Activated naive CD8-positive, alpha-beta T cell treated with anti-CD3 and anti-CD28 coated beads, Interleukin-2, amount 10 ng/mL, durations not matched to agents 7 days and 5 days (primary cell): ENCODE measurements around the gene NBEA. TPM values are rescaled to one million over a fixed set of nuclear protein-coding genes. Genes with fewer than 3 reads are reported as not detected.

ENCODE experiments used
- ATAC-seq: fragments of 150-1000 bp; cut with Tn5 transposase; one replicate; pipeline ENCODE4 v1.10.0; 2021; ENCODE audit warnings: low read depth, moderate library complexity
- POLR2A ChIA-PET: fragments of 350-600 bp; sonication (Branson Sonifier 250); formaldehyde crosslinking; loops from one replicate; lab custom pipeline; 2021; ENCODE audit warnings: antibody characterized with exemption; lab: Charles Lee
- DNase-seq: peaks from one replicate; pipeline ENCODE4 v3.0.0; 2021
- H3K27ac Mint-ChIP-seq: one replicate; pipeline ENCODE4 v1.8.0; 2022; ENCODE audit warnings: mild to moderate bottlenecking, mixed read lengths
- H3K27me3 Mint-ChIP-seq: one replicate; pipeline ENCODE4 v1.8.0; 2022; ENCODE audit warnings: mild to moderate bottlenecking, moderate library complexity, mixed read lengths
- H3K36me3 Mint-ChIP-seq: one replicate; pipeline ENCODE4 v1.8.0; 2021; ENCODE audit warnings: mild to moderate bottlenecking, mixed read lengths
- H3K4me1 Mint-ChIP-seq: one replicate; pipeline ENCODE4 v1.8.0; 2021; ENCODE audit warnings: mixed read lengths
- H3K4me3 Mint-ChIP-seq: one replicate; pipeline ENCODE4 v1.8.0; 2022; ENCODE audit warnings: mild to moderate bottlenecking, moderate library complexity, mixed read lengths
- H3K9me3 Mint-ChIP-seq: one replicate; pipeline ENCODE4 v1.8.0; 2021; ENCODE audit warnings: mixed read lengths
- total RNA-seq, 2 experiments: library from RNA; stranded (reverse); gene quantifications; one replicate each; pipeline ENCODE4 v1.2.3, GENCODE V29; 2021

Gene NBEA
- total RNA-seq, 2 experiments from 2014 or later = 0.60 to 1.1 TPM

GRCh38 chr13:35687336-35687735 is 745.3 kb downstream of the NBEA start:
- H3K4me1 Mint-ChIP-seq = peaks cover 2% of the 10 kb centered on the region
- no peak overlapping the region for H3K4me3 Mint-ChIP-seq
- no peak overlapping the region for H3K27ac Mint-ChIP-seq
- H3K27me3 Mint-ChIP-seq = no peaks in the 10 kb centered on the region
- ATAC-seq = no peak
- DNase-seq = no peak
- H3K9me3 Mint-ChIP-seq = no peaks in the 10 kb centered on the region
- no peaks in the 10 kb centered on the region for H3K36me3 Mint-ChIP-seq
- POLR2A ChIA-PET = no interaction called here

DNA sequence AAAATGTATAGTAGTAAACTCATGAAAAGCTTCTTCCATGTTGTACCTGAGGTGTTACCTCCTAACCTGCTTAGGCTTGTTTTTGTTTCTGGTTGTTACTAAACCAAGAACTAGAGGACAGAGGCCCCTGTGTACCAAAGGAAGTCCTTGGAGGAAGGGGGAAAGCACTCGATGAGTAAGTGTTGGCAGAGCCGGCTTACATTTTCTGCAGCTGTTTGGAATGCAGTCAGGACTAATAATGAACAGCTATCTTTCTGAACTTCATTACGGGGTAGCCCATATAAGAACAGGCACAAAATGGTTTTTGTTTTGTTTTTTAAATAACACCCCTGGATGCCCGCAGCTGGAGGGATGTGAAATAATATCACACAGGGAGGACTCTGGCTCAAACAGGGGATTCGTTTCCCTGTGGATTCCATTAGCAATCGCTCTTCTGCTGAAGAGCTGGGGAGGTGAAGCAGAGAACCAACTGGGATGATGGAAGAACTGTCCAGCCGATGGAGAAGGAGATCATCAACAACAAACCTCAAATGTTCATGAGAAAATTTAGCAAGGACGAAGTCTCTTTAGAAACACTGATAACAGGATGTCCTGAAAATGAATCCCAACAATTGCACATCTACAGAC is 748.6 kb downstream of the NBEA start:
- POLR2A ChIA-PET = no interaction called here
- Mint-ChIP-seq H3K27me3 (no peaks in the 10 kb centered on the region), H3K4me1 (no peaks in the 10 kb centered on the region), H3K9me3 (no peaks in the 10 kb centered on the region), H3K4me3 (no peak overlapping the region), H3K36me3 (no peaks in the 10 kb centered on the region), H3K27ac (no peak overlapping the region)
- ATAC-seq (no peak), DNase-seq (no peak)

DNA sequence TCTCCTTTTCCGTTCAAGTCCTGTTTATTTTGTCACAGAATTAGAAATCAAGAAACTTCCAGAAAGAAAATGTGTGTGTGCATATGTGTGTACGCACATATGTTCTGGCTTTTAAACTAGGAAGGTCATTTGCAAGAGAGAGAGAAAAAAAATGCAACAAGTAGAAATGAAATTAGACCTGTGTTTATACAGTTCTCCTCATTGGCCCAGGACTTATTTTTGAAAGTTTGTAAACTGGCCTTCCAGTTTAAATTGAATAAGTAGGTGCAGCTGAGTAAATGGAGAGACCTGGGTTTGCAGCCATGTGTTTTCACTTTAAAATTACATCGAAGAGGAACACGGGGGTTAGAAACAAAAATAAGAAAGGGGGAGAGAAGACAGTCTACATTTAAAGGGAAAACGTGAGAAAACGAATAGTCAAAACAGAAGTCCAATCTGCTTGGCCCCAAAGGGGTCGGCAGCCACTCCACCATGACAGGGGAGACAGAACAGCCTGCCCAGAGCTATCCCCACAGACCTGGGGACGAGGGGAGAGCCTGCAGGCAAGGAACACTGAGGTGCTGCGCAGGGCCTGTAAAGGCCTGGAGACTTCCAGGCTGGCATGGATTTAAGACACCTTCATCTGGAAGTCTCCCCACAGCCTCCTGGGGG is 751.2 kb downstream of the NBEA start:
- Mint-ChIP-seq H3K4me1 (no peaks in the 10 kb centered on the region), H3K9me3 (no peaks in the 10 kb centered on the region), H3K4me3 (no peak overlapping the region), H3K27ac (no peak overlapping the region), H3K27me3 (no peaks in the 10 kb centered on the region), H3K36me3 (no peaks in the 10 kb centered on the region)
- DNase-seq = no peak
- ATAC-seq = no peak
- POLR2A ChIA-PET = no interaction called here

DNA sequence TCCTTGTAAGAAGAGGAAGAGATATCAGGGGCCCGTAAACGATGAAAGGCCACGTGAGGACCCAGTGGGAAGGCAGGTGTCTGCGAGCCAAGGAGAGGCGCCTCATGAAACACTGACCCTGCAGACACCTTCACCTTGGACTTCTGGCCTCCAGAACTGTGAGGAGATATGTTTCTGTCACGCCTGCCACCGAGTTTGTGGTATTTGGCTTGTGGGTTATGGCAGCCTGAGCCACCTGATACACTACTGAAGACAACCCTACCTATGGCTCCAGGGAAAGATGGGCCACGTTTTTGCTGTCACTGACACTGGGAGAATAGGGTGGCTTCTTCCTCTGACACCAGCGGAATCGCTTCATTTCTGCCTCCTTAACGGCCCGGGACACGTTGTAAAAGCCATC is 752.0 kb downstream of the NBEA start:
- DNase-seq (no peak), ATAC-seq (no peak)
- Mint-ChIP-seq H3K27ac (no peak overlapping the region), H3K4me1 (no peaks in the 10 kb centered on the region), H3K4me3 (no peak overlapping the region), H3K27me3 (no peaks in the 10 kb centered on the region), H3K9me3 (no peaks in the 10 kb centered on the region), H3K36me3 (no peaks in the 10 kb centered on the region)
- POLR2A ChIA-PET = no interaction called here

DNA sequence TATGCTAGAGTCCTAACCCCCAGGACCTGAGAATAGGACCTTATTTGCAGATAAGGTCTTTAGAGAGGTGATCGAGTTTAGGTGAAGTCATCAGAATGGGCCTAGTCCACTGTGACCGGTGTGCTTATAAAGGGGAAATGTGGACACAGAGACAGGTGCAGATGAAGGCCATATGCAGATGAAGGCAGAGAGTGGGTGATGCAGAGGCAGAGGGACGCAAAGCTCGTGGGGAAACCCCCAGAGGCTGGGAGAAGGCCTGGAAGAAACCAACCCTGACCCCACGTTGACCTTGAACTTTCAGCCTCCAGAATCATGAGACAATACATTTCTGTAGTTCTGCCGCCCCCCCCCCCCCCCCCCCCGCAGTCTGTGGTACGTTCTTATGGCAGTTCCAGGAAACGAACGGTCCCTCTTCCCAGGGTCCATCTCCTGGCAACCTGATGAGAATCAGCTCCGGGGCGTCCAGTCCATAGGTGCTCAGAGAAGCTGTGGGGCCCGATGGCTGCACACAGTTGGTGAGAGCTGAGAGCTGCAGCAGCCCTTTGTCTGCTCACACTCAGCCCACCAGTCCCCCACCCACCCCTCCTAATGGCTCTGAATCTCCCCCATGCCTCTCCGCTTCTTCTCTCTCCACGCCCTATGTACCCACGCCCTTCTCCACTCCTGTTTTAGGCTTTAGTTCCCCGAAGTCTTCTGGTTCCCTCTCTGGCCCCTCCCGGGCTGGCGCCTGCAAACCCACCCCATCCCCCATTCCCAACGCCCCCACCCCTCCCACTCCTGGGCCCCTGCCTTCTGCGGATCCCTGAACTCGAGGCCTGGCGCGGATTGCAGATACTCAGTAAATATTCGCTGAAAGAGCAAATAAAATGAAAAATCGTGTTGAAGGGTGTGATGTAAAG is 752.7 kb downstream of the NBEA start:
- no peak overlapping the region for H3K27ac Mint-ChIP-seq

DNA sequence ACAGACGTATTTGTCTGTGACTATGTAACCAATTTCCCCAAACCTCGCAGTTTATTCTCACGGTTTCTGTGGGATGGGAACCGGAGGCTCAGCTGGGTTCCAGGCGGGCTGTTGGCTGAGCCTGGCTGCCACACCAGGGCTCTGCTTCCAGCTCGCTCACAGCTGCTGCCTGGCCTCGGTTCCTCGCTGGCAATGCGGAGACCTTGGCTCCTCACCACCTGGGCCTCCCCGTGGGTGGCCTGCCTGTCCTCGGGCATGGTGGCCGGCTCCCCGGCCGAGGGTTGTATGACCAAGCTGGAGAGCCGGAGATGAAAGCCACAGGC is 753.3 kb downstream of the NBEA start:
- DNase-seq (no peak), ATAC-seq (no peak)
- no peaks in the 10 kb centered on the region for H3K9me3 Mint-ChIP-seq
- H3K4me1 Mint-ChIP-seq = no peaks in the 10 kb centered on the region
- no peak overlapping the region for H3K4me3 Mint-ChIP-seq
- POLR2A ChIA-PET = no interaction called here
- no peaks in the 10 kb centered on the region for H3K36me3 Mint-ChIP-seq
- no peaks in the 10 kb centered on the region for H3K27me3 Mint-ChIP-seq
- no peak overlapping the region for H3K27ac Mint-ChIP-seq

More for the DNA sequence above, 752.7 kb downstream of the NBEA start:
- Mint-ChIP-seq H3K9me3 (no peaks in the 10 kb centered on the region), H3K27me3 (no peaks in the 10 kb centered on the region), H3K4me1 (no peaks in the 10 kb centered on the region), H3K4me3 (no peak overlapping the region), H3K36me3 (no peaks in the 10 kb centered on the region)
- no peak for ATAC-seq
- POLR2A ChIA-PET = no interaction called here
- no peak for DNase-seq

DNA sequence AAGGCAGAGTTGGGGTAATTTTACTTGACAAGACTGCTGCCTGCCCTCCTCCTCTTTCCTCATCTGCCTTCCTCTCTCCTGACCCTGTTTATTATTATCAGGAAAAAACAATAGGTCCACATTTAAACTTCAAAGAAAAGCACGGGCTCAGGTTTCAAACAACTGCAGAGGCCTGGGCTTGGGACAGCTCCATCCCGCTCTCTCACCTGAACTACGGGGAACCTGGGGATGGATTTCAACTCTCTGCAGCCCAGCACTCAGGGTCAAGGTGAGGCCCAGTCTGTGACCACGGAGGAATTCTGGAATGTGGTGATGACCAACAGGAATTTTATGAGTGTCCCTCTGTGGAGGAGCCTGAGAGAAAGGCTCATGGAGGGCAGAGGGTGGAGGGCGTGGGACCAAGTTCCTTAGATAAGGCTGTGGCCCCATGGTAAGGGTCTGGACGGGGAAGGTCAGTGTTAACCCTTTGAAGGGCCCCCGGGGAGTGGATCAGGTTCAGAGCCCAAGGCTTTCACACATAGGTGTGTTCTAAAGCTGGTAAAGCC is 755.2 kb downstream of the NBEA start:
- H3K4me3 Mint-ChIP-seq = no peak overlapping the region
- H3K27ac Mint-ChIP-seq = no peak overlapping the region
- no peaks in the 10 kb centered on the region for H3K27me3 Mint-ChIP-seq
- H3K36me3 Mint-ChIP-seq = no peaks in the 10 kb centered on the region
- DNase-seq (no peak), ATAC-seq (no peak)
- POLR2A ChIA-PET = no interaction called here
- H3K4me1 Mint-ChIP-seq = no peaks in the 10 kb centered on the region
- H3K9me3 Mint-ChIP-seq = no peaks in the 10 kb centered on the region

- ATAC-seq (no peak), DNase-seq (no peak)
- no peaks in the 10 kb centered on the region for H3K27me3 Mint-ChIP-seq
- no peaks in the 10 kb centered on the region for H3K36me3 Mint-ChIP-seq
- no peaks in the 10 kb centered on the region for H3K9me3 Mint-ChIP-seq
- H3K4me1 Mint-ChIP-seq = no peaks in the 10 kb centered on the region
- no peak overlapping the region for H3K27ac Mint-ChIP-seq
- no peak overlapping the region for H3K4me3 Mint-ChIP-seq
- POLR2A ChIA-PET = no interaction called here
These were observed 757.0 kb downstream of the NBEA start for GRCh38 chr13:35698911-35699576.

DNA sequence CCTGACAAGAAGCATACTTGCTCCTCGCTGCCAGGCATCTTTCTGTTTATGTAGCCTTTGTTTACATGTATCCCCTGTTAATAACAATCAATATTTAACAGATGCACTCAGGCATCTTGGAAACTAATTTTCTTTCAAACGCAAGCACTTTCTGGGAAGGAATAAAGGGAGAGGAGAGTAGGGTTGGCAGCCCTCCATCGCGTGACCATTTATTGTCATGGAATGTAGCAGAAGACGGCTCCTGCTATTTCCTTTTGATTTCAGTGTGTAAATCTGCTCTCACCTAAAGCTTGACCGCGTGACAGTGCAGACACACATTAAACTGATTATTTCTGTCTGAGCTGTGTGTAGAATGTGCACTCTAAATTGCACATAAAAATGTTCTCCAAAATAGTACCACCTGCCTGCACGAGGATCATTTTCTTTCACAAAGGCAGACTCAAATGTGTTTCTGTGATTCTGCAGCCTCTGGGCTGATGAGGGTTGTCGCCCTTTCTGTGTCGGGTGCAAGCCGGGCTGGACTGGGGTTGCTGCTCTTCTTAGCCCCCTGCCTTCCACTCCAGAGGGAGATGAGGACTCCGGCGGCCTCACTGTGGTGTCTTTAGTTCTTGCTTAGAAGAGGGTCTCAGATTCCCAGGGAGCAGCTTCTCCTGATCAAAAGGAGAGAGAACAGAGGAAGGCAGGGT is 757.9 kb downstream of the NBEA start:
- Mint-ChIP-seq H3K9me3 (no peaks in the 10 kb centered on the region), H3K4me1 (no peaks in the 10 kb centered on the region), H3K27ac (no peak overlapping the region), H3K4me3 (no peak overlapping the region), H3K36me3 (no peaks in the 10 kb centered on the region), H3K27me3 (no peaks in the 10 kb centered on the region)
- no peak for DNase-seq
- POLR2A ChIA-PET = no interaction called here
- ATAC-seq = no peak

- ATAC-seq (no peak), DNase-seq (no peak)
- POLR2A ChIA-PET = no interaction called here
- Mint-ChIP-seq H3K27me3 (no peaks in the 10 kb centered on the region), H3K9me3 (no peaks in the 10 kb centered on the region), H3K4me1 (no peaks in the 10 kb centered on the region), H3K36me3 (no peaks in the 10 kb centered on the region), H3K4me3 (no peak overlapping the region), H3K27ac (no peak overlapping the region)
These were observed 758.6 kb downstream of the NBEA start for GRCh38 chr13:35700671-35701070.

GRCh38 chr13:35702316-35702715 is 760.2 kb downstream of the NBEA start:
- ATAC-seq = no peak
- POLR2A ChIA-PET = no interaction called here

DNA sequence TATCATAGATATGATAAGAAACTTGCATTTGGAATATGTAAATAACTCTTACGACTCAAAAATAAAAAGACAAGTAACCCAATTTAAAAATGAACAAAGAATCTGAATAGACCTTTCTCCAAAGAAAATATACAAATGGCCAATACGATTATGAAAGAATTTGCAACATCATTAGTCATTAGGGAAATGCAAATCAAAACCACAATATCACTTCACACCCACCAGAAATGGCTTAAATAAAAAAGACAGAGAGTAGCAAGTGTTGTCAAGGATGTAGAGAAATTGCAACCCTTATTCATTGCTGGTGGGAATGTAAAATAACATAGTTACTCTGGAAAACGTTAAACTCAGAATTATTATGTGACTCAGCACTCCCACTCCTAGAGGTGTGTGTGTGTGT is 761.0 kb downstream of the NBEA start:
- Mint-ChIP-seq H3K27ac (no peak overlapping the region), H3K4me1 (no peaks in the 10 kb centered on the region), H3K36me3 (no peaks in the 10 kb centered on the region), H3K9me3 (no peaks in the 10 kb centered on the region), H3K4me3 (no peak overlapping the region), H3K27me3 (no peaks in the 10 kb centered on the region)
- DNase-seq (no peak), ATAC-seq (no peak)
- POLR2A ChIA-PET = no interaction called here

More at GRCh38 chr13:35702316-35702715, 760.2 kb downstream of the NBEA start:
- Mint-ChIP-seq H3K27ac (no peak overlapping the region), H3K4me1 (no peaks in the 10 kb centered on the region), H3K36me3 (no peaks in the 10 kb centered on the region), H3K4me3 (no peak overlapping the region), H3K27me3 (no peaks in the 10 kb centered on the region), H3K9me3 (no peaks in the 10 kb centered on the region)
- no peak for DNase-seq

DNA sequence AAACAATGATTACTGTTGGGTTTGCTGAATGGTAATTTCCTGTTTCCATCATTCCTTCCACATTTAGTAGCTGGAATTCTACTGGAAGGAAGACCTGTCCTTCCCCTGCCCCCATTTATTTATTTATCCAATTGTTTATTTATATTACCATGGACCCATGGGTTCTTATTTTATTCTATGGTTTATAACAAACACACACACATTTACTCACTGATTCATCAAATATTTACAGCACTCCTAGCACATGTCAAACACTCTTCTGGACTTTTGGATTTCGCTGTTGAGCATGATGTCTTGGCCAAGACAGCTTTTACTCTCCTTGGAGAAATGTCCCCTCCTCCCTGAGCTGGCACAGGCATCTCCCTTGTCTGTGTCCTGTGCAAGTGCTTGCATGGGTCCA is 762.3 kb downstream of the NBEA start:
- H3K36me3 Mint-ChIP-seq = no peaks in the 10 kb centered on the region
- H3K4me3 Mint-ChIP-seq = no peak overlapping the region
- H3K9me3 Mint-ChIP-seq = no peaks in the 10 kb centered on the region
- H3K27me3 Mint-ChIP-seq = no peaks in the 10 kb centered on the region
- ATAC-seq (no peak), DNase-seq (no peak)
- H3K4me1 Mint-ChIP-seq = no peaks in the 10 kb centered on the region
- POLR2A ChIA-PET = no interaction called here
- no peak overlapping the region for H3K27ac Mint-ChIP-seq
